Loucy (cell line): ENCODE measurements around the gene ATP11C.

Experiments
- H2AFZ ChIP-seq: fragments of 200-600 bp; sonication (generic); 2 replicates; pipeline ENCODE4 v1.6.0; 2016; ENCODE audit warnings: antibody characterized with exemption, mild to moderate bottlenecking, low read length, moderate library complexity
- H3F3A ChIP-seq: fragments of 200-600 bp; 2 replicates; pipeline ENCODE4 v1.6.0; 2016; ENCODE audit warnings: antibody characterized with exemption, low read depth, mild to moderate bottlenecking
- H3K27me3 ChIP-seq: fragments of 200-600 bp; sonication (generic); 2 replicates; pipeline ENCODE4 v1.6.1; 2014; ENCODE audit warnings: low read length, mild to moderate bottlenecking; ENCODE audit not compliant: insufficient read depth, poor library complexity, severe bottlenecking
- H3K36me3 ChIP-seq: fragments of 200-600 bp; sonication (generic); 2 replicates; pipeline ENCODE4 v1.6.1; 2016; ENCODE audit warnings: low read length; ENCODE audit not compliant: insufficient read depth
- H3K4me1 ChIP-seq: fragments of 200-600 bp; sonication (generic); 2 replicates; pipeline ENCODE4 v1.5.1; 2014; ENCODE audit warnings: low read length, mild to moderate bottlenecking; ENCODE audit not compliant: insufficient read depth, poor library complexity, severe bottlenecking
- H3K4me2 ChIP-seq: fragments of 200-600 bp; sonication (generic); 2 replicates; pipeline ENCODE4 v1.6.0; 2014; ENCODE audit warnings: antibody characterized with exemption, low read length, low read depth, mild to moderate bottlenecking; ENCODE audit not compliant: poor library complexity, severe bottlenecking
- H3K4me3 ChIP-seq: fragments of 200-600 bp; sonication (generic); 2 replicates; pipeline ENCODE4 v1.5.1; 2014; ENCODE audit warnings: low read length, mild to moderate bottlenecking, mixed read lengths; ENCODE audit not compliant: poor library complexity, severe bottlenecking
- H3K79me2 ChIP-seq: fragments of 200-600 bp; sonication (generic); 2 replicates; pipeline ENCODE4 v1.6.1; 2014; ENCODE audit warnings: low read length; ENCODE audit not compliant: insufficient read depth
- H3K9ac ChIP-seq: fragments of 200-600 bp; sonication (generic); 2 replicates; pipeline ENCODE4 v1.6.0; 2014; ENCODE audit warnings: mild to moderate bottlenecking, low read depth, low read length, moderate library complexity; ENCODE audit not compliant: poor library complexity, severe bottlenecking
- H3K9me2 ChIP-seq: fragments of 200-600 bp; sonication (generic); replicated peaks from 2 replicates; pipeline ENCODE4 v1.6.1; 2016; ENCODE audit warnings: low read depth, low read length, mixed read lengths
- H3K9me3 ChIP-seq: fragments of 200-600 bp; sonication (generic); 2 replicates; pipeline ENCODE4 v1.6.1; 2014; ENCODE audit warnings: mild to moderate bottlenecking, antibody characterized with exemption, low read length, low read depth; ENCODE audit not compliant: insufficient read depth
- H4K20me1 ChIP-seq: fragments of 200-600 bp; sonication (generic); 2 replicates; pipeline ENCODE4 v1.6.0; 2014; ENCODE audit warnings: antibody characterized with exemption, low read length, mild to moderate bottlenecking; ENCODE audit not compliant: insufficient read depth, poor library complexity, severe bottlenecking
- CTCF ChIP-seq: fragments of 200-600 bp; sonication (generic); conservative IDR thresholded peaks from 2 replicates; pipeline ENCODE4 v1.5.1; 2014; ENCODE audit warnings: mild to moderate bottlenecking, antibody characterized with exemption, low read length
- EZH2phosphoT487 ChIP-seq: fragments of 200-600 bp; IDR thresholded peaks from 2 replicates; pipeline ENCODE4 v1.6.1; 2018; ENCODE audit warnings: antibody characterized with exemption, mild to moderate bottlenecking, moderate library complexity, borderline replicate concordance

The ATP11C gene

GRCh38 chrX:139750390-139750789 is 182.5 kb downstream of the ATP11C start:
- H3K9ac ChIP-seq: no peak overlapping the region
- no peak overlapping the region for H3K4me2 ChIP-seq
- no peaks in the 10 kb centered on the region for H4K20me1 ChIP-seq
- H3K79me2 ChIP-seq: no peaks in the 10 kb centered on the region
- no peaks in the 10 kb centered on the region for H3K9me3 ChIP-seq
- no peaks in the 10 kb centered on the region for H3F3A ChIP-seq
- H3K27me3 ChIP-seq: no peaks in the 10 kb centered on the region
- peaks cover 16% of the 10 kb centered on the region; the same call in 1 of the 2 replicates for H3K36me3 ChIP-seq
- H3K4me3 ChIP-seq: no peak overlapping the region
- no peaks in the 10 kb centered on the region for H3K9me2 ChIP-seq
- TF ChIP-seq EZH2phosphoT487 (no peak), CTCF (no peak)
- H3K4me1 ChIP-seq: no peaks in the 10 kb centered on the region
- H2AFZ ChIP-seq: no peak overlapping the region

DNA sequence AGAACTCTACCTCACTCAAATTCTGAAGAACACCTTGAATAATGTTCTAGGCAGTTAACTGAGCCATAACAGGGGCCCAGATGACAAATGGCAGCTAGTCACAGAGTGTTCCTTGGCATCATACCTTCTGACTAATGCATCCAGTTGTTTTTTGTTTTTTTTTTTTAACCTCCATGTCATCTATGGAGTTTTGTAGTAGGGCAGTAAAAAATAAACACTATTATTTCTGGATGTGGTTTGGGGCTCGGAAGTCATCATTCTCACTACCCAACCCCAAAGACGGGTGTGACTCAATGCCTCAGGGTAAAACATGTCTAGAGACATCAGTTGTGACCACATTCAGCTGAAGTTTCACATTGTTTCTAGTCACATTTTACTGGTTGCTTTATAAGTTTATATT is 193.7 kb downstream of the ATP11C start:
- H3K79me2 ChIP-seq: no peaks in the 10 kb centered on the region
- H3K4me3 ChIP-seq: no peak overlapping the region
- no peaks in the 10 kb centered on the region for H3K9me2 ChIP-seq
- TF ChIP-seq CTCF (no peak), EZH2phosphoT487 (no peak)
- H3K4me1 ChIP-seq: no peaks in the 10 kb centered on the region
- H2AFZ ChIP-seq: no peak overlapping the region
- H3K36me3 ChIP-seq: no peaks in the 10 kb centered on the region; the same call in 1 of the 2 replicates
- H3K9ac ChIP-seq: no peak overlapping the region
- H3F3A ChIP-seq: no peaks in the 10 kb centered on the region
- no peaks in the 10 kb centered on the region for H3K27me3 ChIP-seq
- no peaks in the 10 kb centered on the region for H3K9me3 ChIP-seq
- no peaks in the 10 kb centered on the region for H4K20me1 ChIP-seq
- no peak overlapping the region for H3K4me2 ChIP-seq

- no peak overlapping the region for H2AFZ ChIP-seq
- no peaks in the 10 kb centered on the region for H3K9me2 ChIP-seq
- H3K36me3 ChIP-seq: no peaks in the 10 kb centered on the region; the same call in 1 of the 2 replicates
- no peak for TF ChIP-seq EZH2phosphoT487
- no peak for TF ChIP-seq CTCF
- H3F3A ChIP-seq: no peaks in the 10 kb centered on the region
- no peaks in the 10 kb centered on the region for H3K27me3 ChIP-seq
- no peak overlapping the region for H3K9ac ChIP-seq
- no peaks in the 10 kb centered on the region for H3K79me2 ChIP-seq
- H3K4me2 ChIP-seq: no peak overlapping the region
- no peak overlapping the region for H3K4me3 ChIP-seq
- H4K20me1 ChIP-seq: no peaks in the 10 kb centered on the region
- H3K9me3 ChIP-seq: no peaks in the 10 kb centered on the region
- no peaks in the 10 kb centered on the region for H3K4me1 ChIP-seq
Measured at GRCh38 chrX:139738581-139738980, 194.3 kb downstream of the ATP11C start.
